GM19035 (cell line): Measurements from ENCODE around the gene MLIP.
"Not testable (repeated sequence)": the region's sequence is repeated elsewhere in the genome, so short reads cannot be mapped to it uniquely, and the experiment has no call there.

Source experiments
- ATAC-seq: cut with Tn5 transposase; IDR thresholded peaks from one replicate; pipeline ENCODE4 v1.9.1; 2021; ENCODE audit not compliant: unreplicated experiment

Gene MLIP, protein sequence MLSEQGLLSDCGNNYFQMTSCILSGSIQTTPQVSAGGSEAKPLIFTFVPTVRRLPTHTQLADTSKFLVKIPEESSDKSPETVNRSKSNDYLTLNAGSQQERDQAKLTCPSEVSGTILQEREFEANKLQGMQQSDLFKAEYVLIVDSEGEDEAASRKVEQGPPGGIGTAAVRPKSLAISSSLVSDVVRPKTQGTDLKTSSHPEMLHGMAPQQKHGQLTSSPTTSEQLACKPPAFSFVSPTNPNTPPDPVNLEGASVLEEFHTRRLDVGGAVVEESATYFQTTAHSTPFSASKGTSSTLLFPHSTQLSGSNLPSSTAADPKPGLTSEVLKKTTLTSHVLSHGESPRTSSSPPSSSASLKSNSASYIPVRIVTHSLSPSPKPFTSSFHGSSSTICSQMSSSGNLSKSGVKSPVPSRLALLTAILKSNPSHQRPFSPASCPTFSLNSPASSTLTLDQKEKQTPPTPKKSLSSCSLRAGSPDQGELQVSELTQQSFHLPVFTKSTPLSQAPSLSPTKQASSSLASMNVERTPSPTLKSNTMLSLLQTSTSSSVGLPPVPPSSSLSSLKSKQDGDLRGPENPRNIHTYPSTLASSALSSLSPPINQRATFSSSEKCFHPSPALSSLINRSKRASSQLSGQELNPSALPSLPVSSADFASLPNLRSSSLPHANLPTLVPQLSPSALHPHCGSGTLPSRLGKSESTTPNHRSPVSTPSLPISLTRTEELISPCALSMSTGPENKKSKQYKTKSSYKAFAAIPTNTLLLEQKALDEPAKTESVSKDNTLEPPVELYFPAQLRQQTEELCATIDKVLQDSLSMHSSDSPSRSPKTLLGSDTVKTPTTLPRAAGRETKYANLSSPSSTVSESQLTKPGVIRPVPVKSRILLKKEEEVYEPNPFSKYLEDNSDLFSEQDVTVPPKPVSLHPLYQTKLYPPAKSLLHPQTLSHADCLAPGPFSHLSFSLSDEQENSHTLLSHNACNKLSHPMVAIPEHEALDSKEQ

DNA sequence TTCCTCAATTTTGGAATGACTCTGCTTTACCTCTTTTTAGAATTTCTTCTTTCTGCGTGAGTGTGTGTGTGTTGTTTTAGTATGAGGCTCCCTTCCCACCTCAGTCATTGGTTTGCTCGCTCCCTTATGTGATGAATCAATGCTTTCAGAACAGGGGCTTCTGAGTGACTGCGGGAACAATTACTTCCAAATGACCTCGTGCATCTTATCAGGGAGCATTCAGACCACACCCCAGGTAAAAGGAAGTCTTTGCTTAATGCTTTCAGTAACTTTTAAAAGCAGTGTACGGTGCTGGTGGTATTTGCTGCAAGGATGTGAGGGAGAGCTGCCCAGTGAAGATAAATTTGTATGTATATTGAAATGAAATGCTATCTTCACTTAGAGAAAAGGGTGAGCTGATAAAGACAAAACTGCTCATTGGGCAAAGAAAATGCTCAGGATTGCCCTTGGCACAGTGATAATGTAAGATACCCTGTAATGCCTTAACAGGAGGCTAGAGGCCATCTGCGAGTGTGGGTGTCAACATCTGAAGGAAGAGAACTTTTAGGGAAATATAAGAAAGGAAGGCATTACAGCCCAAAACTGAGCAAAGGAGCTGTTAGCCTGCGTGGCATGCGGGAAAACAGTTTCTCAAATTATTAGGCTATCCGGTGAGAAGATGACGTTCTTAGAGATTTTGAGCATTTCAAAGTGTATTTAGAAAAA lies at the start of gene MLIP:
Gene MLIP, plus strand, starts transcription at position 103 of the 705 bp plus-strand sequence. Its CDS starts 37 bp downstream, at position 140.
- ATAC-seq: no peak

DNA sequence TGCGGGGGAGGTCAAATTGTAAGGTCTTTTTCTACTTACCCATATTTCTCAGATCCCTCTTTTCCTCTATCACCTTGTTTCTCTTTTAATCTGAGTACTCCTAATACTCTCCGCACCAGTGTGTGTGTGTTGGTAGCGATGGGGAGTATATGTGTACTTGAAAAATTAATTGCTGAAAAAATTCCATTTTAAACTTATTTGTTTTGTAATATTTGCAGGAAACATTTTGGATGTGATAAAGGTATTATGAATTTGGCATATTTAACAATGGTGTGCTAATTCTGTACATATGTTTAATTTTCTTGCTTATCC lies 48.1 kb upstream of the MLIP start:
- no peak for ATAC-seq

DNA sequence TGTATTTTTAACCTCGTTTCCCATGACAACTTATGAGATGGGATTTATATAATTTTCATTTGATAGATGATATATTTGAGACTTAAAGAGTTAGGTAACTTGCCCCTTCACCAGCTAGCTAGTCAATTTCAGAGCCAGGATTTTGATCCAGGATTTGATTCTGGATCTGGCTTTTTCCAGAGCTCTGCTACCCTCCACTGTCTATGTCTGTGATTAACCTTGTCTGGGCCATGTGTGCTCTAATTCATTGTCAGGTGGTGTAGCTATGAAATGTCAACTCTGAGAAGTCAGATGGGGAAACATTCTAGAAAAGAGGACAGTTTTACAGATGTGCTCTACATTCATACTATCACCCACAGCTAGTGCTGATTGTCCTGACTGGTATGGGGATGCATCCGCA lies 42.5 kb upstream of the MLIP start:
- no peak for ATAC-seq

DNA sequence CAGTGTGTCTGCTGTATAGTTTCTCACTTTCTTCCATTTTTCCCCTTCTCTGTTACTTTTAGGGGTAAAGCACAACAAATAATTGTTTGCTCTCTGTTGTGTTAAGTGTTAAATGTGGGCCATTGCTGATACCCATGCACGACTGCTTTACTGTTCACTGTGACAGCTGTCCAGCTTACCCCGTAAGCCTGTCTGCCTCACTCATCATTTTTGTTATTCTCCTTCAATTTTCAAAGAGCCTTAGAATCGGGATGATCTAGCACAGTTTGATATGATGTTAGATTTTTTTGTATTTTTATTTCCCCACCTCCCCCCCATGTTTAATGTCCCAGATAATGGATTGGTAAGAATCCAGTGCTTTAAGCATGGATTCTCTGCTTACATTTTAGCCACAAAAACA lies 41.2 kb upstream of the MLIP start:
- no peak for ATAC-seq

DNA sequence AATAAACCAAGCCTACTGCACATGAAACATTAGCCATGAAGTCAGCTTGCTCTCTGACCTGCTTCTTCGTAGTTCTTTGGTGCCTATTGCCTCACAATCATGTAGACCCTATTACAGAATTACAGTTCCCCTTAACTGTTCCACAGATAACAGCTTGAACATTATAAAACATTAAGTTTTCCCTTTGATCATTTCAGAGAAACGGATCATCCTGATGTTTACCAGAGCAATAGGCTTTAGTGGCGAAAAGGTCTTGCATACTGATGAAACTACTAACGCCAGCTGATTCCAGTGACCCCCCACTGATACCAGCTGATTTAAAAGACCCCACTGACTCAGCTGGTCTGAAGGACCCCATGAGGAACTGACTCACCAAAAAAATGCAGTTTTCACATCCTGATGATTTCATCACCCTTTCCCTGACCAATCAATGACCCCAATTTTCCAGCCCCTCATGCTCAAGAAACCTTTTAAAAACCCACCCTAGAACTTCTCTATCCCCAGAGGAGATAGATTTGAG lies 39.4 kb upstream of the MLIP start:
- no peak for ATAC-seq

DNA sequence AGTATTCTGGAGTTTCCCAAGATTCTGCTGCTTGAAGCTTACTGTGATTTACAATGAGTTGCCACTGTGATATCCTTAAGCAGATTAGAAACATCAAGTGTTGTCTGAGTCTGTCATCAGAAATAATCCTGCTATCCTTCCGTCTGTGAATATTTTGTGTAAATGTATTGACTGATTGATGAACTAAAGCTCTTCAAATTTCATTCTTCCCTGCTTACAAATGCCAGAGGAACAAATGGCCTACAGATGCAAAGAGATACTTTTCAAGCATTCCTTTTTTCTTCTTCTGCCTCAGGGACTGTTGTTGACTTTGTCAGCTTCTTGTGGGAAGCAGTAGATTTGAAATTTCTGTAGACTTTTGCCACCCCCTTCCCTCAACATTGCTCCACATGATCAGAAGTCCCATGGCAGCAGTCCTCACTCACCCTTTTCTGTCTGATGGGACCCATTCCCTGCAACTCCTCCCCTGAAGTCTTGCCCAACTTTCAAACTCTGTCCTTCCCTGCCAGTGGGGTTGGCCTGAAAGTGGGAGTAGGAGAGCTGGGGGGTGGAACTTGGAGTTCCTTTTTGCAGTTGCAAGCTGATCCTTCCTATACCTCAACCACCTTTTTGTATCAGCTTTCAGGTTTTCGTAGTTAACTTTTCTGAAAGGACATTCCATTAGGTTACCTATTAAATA lies 38.5 kb upstream of the MLIP start:
- no peak for ATAC-seq

DNA sequence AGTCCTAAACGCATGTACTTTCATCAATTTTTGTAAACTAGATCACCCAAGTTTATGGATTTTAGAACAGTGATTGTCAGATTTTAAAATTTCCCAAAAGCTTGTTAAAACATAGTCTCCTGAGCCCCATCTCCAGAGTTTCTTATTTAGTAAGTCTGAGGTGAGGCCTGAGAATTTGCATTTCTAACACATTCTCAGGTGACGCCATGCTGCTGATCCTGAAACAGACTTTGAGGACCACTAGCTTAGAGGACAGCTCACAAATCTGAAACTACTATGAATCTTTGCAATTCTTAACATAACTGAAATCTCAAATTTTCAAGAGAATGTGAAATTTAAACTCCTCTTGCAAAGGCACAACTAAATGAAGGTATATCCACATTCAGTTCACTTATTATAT lies 37.8 kb upstream of the MLIP start:
- ATAC-seq: no peak

DNA sequence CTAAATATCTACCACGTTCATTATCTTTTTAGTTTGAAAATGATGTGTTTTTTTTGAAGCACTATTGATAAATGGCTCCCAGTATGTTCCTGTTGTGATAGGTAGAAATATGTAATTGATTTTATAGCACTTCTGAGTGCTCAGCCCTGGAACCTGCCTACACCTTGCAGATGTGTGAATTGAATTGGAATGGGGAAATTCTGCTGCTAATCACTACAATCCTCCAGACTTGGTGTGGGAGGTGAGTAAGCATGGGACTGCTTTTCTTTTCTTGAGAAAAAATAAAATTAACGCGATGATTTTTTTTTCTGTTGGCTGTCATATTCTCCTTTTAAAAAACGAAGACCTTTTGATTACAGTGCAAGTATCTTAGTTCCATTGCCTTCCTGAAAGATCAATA lies 37.1 kb upstream of the MLIP start:
- ATAC-seq: no peak

DNA sequence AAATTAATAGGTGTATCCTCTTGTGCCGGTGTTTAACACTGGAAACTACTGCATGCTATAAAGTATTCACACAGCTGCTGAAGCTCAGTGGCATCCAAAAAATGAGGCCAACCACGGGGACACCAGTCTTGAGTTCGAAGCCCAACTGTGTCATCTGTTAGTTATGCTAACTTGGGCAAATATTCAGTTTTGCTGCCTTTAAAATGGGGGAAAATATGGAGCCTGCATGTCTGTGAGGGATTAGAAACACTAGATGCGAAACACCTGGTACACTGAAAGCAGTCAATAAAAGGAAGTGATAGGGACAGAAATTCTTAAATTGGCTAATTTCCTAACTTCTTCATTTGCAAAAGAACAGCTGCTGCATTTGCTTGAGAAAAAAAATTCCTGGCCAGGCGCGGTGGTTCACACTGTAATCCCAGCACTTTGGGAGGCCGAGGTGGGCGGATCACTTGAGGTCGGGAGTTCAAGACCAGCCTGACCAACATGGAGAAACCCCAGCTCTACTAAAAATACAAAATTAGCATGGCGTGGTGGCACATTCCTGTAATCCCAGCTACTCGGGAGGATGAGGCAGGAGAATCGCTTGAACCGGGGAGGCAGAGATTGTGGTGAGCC lies 36.6 kb upstream of the MLIP start:
- no peak for ATAC-seq

DNA sequence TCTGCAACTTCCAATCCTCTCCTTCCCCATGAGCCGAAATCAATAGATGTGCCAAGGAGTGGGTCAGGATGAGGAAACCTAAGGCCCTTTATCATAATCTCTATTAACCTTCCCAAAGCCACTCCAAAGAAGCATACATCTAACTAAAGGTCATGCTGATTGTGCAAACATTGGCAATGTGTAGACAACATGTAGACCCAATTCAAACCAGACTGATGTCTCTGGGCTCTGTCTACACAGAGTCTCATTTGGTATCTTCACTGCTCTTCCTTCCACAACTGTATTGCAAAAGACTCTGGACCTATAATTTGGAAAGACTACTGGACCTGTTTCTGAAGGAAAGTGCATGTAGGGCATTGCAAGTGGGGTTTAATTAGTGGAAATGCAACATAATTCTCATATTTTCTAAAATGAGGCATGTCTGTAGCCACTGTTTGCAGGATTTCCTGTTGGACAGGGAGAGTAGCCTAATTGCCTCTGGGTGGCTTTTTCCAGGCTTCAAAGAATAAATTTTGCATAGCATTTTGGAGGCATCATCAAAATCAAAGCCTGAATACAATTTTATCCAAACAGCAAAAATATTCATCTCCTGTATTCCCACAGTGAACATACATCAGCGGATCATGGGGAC lies 35.0 kb upstream of the MLIP start:
- no peak for ATAC-seq

DNA sequence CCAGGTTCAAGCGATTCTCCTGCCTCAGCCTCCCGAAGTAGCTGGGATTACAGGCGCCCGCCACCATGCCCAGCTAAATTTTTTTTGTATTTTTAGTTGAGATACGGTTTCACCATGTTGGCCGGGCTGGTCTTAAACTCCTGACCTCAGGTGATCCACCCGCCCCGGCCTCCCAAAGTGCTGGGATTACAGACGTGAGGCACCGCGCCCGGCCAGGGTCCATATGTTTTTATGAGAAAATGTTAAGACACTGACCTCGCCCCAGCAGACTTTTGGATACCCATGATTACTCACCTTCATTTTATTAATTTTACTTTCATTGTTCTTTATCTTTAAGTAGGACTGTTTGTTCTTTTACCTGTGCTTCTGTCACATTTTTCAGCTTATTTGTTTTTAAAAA lies 29.7 kb upstream of the MLIP start:
- ATAC-seq: not testable (repeated sequence)

DNA sequence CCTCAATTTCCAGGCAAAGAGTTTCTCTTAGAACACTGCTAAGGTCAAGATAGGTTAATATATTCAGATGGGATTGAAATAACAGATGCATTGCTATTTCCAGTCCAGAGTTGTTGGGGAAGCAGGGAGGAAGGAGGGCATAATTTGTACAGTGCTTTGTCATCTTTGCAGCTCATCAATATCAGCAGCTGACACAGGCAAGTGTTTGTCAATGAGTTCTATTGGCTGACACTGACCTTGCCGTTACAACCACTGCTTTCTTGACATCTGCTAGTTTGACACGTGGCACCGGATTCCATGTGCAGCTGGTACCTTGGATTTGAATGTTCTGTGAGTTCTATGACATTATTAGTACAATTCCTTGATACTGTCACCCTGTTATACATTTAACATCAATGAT lies 28.0 kb upstream of the MLIP start:
- no peak for ATAC-seq

DNA sequence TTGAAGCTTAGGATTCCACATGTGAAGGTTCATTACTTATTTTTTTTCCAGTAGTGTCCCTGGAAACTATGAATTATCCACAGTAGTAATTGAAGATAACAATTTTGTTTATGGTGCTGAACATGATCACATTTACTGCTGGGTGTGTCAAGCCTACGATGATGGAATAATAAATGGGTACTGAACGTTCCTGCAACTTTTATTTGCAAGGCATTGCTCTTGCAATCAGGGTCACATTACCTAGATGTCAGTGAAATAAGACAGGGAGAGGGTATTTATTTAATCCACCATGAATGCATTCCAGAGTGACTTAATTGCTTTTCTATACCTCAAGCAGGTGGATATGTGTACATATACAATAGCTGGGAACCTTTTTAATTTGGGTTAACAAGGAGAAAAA lies 27.0 kb upstream of the MLIP start:
- no peak for ATAC-seq

DNA sequence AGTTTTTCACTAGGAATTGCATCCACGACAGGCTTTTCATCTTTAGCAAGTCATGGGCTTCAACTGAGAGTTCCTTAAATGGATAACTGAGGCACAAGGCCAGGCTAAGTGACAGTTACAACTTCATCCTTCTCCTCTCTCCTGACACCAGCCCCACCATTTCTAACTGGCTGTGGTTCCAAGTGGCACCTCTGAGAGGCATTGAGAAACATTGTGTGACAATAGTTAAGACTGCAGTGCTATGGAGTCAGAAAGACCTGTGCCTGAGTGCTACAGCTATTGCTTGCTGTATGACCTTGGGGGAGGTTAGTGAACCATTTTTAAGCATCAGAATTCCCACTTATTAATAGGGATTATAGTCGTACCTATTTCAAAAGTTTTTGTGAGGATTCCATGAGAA lies 26.2 kb upstream of the MLIP start:
- ATAC-seq: no peak

DNA sequence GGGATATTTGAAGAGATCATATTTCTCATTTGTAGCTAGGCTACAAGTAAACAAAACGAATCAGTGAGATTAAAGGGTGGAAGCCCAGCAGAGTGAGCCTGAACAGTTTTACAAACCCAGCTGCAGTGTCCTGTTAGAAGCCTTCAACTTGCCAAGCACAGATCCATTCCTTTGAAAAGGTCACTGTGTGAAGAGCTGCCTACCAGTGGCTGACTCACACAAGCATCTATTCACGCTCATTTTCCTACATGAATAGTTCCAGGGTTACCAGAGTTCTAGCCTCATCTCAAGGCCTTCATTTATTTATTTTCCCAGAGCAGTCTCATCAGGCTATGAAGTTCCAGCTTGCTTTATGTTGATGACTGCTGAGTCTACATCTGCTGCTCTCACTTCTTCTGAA lies 25.7 kb upstream of the MLIP start:
- ATAC-seq: no peak

DNA sequence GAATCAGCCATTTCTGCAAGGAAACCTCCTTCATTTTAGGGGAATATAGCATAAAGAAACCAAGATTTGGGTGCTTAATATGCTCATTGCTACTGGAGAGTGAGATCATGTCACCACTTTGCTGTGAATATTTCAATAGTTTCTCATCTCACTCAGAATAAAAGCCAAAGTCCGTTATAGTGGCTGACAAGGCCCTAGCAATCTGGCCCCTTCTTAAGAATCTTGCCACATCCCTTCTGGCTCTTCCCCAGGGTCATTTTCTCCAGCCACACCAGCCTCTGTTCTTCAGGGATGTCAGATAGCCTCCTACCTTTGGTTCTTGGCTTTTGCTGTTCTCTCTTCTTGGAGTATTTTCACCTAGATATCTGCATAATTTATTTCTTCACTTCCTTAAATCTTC lies 24.8 kb upstream of the MLIP start:
- ATAC-seq: no peak

DNA sequence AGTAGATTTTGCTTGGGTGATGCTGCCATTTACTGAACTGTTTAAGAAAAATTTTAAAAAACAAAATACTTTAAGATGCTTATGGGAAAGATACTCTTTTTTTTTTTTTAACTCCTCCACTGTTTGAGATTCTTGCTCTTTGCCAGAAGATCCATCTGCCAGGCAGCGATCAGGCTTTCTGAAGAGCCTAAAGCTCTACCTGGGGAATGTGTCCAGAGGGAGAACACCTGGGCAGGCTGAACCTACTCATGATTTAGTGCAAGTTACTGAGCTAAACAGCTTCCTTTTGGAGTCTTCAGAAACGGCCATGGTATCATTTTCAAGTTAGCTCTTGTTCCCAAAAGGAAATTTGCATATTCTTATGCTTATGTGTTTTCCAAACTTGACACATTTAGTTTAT lies 23.5 kb upstream of the MLIP start:
- no peak for ATAC-seq

DNA sequence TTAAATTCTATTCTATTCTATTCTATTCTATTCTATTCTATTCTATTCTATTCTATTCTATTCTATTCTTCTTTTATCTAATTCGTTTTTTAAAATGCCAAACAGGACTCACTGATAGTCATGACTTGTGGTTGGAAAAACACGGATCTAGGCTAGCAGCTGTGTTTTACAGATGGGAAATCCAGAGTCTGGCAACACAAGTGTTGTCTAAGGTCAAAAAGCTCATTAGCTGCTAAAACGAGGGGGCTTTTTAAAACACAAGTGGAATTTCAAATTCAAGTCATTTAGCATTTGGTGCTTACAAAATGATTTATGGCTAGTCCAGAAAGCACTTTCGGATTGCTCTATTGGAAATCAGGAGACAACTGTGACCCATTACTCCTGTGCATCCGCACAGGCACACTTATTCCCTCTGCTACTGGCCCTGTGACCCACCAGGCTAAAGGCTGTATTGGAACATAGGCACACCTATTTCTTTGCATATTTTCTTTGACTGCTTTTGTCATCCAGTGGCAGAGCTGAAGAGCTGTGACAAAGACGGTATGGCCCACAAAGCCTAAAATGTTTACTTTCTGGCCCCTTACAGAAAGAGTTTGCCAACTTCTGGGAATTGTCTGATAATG lies 17.8 kb upstream of the MLIP start:
- ATAC-seq: no peak

DNA sequence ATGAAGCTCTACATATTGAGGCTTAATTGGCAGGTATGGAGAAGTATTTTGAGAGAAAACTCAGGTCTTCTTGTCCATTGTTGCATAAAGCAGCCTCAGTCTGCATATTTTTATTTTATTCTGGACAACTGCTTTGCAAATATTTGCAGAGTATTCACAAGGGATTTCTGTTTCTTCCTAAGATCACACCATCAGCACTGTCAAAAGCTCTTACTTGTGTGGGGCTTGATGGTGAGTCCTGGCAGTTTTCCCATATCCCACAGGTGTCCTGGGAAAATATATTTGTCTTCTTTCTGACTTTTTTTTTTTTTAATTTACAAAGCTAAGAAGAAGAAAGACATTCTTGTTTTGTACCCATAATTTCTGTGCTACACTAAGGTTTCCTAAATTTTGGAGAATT lies 16.9 kb upstream of the MLIP start:
- ATAC-seq: no peak
